ENCODE results near the gene NIFK. TPM values are rescaled to one million over a fixed set of nuclear protein-coding genes. Genes with fewer than 3 reads are reported as not detected.

NIFK gene
- 57.0 to 82.2 TPM (median 73.0 TPM) in 5 replicates for total RNA-seq (2022; extraction: Qiagen RNA extraction; ENCODE audit: low read depth)

DNA sequence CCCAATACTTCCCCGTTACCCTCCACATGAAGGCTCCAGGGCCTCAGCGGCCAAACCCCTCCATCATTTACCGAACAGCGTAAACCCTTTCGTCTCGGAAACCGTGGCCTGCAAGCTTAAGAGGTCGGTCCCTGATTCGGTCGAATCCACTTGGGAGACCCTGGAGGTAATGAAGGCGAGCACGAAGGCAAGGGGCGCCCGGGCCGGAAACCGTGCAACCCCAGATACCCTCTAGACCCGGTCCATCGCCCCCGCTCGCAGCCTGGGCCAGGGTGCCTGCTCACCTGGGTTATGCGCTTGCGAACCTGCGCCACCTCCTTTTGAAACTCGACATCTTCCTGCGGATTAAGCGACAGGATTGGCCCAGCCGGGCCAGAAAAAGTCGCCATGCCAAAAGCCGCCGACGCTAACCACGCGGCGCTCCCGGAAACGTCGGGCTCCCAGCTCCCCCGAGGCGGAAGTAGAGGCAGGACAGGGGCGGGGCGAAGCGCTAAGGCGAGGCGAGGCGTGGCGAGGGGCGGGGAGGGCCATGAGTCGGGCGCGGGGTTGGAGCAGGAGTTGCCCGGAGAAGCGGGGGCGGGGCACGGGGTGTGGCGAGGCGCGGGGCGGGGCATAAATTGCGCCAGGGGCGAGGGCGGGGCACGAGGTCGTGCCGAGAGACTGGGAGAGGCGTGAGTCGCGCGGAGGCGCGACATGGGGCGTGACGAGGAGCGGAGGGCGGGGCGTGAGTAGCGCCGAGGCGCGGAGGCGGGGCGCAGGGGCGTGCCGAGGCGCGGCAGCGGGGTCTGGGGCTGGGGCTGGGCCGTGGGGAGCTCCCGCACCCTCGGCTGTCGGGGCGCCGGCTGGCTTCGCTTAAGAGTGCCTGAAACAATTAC lies at the start of gene NIFK:
Gene NIFK, minus strand, starts transcription at position 414 of the 875 bp plus-strand sequence. Its CDS starts 25 bp downstream, at position 389.

DNA sequence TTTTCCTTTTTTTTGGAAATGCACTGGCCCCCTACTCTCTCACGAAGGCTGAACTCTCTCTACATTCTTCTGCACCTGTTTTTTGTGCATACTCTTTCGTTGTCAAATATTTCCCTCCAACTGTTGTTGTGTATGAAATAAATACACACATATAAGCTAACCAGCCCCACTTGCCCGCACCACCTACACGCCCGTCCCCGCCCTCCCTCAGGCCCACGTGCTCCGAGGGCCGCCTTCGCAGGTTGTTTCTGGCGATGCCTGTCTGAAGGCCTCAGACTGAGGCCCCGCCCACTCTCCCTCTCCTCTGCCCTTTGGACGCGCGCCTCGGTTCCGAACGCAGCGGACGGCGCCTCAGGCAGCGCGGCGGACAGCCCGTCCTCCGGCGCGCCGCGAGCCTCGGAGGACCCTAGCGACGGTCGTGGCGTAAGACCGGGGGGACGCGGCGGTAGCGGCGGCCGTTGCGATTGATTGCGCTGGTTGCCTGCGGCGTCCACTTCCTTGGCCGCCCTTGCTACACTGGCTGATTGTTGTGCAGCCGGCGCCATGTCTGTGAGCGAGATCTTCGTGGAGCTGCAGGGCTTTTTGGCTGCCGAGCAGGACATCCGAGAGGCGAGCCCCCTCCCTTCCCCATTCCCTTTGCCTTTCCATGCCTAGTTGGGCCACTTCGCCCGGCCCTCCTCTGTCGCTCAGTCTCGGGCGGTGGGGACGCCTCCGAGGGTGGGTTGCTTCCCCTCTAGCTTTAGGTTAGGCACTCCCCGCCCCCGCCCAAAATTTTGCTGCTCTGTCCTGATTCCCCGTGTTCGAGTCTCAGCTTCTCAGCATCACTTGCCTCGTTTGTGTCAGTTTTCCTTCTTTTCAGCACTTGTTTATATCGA lies 18.8 kb upstream of the NIFK start, which contains the start of gene TSN:
Gene TSN, plus strand, starts transcription at position 415 of the 875 bp plus-strand sequence. Its CDS starts 129 bp downstream, at position 544.

Other genes with a start within 250 kb of the NIFK start
- not detected in 5 replicates for gene RNU4ATAC, start 206.0 kb downstream of the NIFK start, total RNA-seq (2022; extraction: Qiagen RNA extraction; ENCODE audit: low read depth)
- 13.3 to 18.1 TPM (median 17.3 TPM) in 5 replicates for gene CLASP1, start 87.4 kb downstream of the NIFK start, total RNA-seq (2022; extraction: Qiagen RNA extraction; ENCODE audit: low read depth)
- 53.0 to 63.9 TPM (median 60.4 TPM) in 5 replicates for gene TSN, start 18.8 kb upstream of the NIFK start, total RNA-seq (2022; extraction: Qiagen RNA extraction; ENCODE audit: low read depth)